Mucosa of stomach (tissue), 1 donor: ENCODE results near the gene TLK1.

Experiments
- H3K27me3 ChIP-seq: one replicate; pipeline ENCODE4 v1.7.0; 2013; ENCODE audit warnings: mild to moderate bottlenecking, low read length; ENCODE audit not compliant: control insufficient read depth, insufficient read depth
- H3K36me3 ChIP-seq: one replicate; pipeline ENCODE4 v1.7.0; 2013; ENCODE audit warnings: low read length; ENCODE audit not compliant: control insufficient read depth, insufficient read depth
- H3K4me1 ChIP-seq: one replicate; pipeline ENCODE4 v1.7.0; 2013; ENCODE audit warnings: mild to moderate bottlenecking, low read length; ENCODE audit not compliant: control insufficient read depth, insufficient read depth
- H3K4me3 ChIP-seq: one replicate; pipeline ENCODE4 v1.7.0; 2013; ENCODE audit warnings: low read length
- H3K9ac ChIP-seq: one replicate; pipeline ENCODE4 v1.7.0; 2013; ENCODE audit warnings: mild to moderate bottlenecking, low read length, moderate library complexity
- H3K9me3 ChIP-seq: one replicate; pipeline ENCODE4 v1.7.0; 2013; ENCODE audit warnings: mild to moderate bottlenecking, low read length, moderate library complexity; ENCODE audit not compliant: control insufficient read depth
- donor health status: Pancreatic carcinoma.

The TLK1 gene

GRCh38 chr2:171160119-171160955 is at the start of gene TLK1:
TSS of gene TLK1 (minus strand) at chr2:171160893. CDS start at chr2:171160428, 465 bp downstream.
- Histone ChIP-seq H3K27me3 (no peaks in the 10 kb centered on the region), H3K4me3 (peak within 1 kb of the TSS; percentile 64), H3K9ac (peak within 1 kb of the TSS; percentile 93), H3K4me1 (no peaks in the 10 kb centered on the region), H3K9me3 (no peaks in the 10 kb centered on the region), H3K36me3 (no peaks in the 10 kb centered on the region)

DNA sequence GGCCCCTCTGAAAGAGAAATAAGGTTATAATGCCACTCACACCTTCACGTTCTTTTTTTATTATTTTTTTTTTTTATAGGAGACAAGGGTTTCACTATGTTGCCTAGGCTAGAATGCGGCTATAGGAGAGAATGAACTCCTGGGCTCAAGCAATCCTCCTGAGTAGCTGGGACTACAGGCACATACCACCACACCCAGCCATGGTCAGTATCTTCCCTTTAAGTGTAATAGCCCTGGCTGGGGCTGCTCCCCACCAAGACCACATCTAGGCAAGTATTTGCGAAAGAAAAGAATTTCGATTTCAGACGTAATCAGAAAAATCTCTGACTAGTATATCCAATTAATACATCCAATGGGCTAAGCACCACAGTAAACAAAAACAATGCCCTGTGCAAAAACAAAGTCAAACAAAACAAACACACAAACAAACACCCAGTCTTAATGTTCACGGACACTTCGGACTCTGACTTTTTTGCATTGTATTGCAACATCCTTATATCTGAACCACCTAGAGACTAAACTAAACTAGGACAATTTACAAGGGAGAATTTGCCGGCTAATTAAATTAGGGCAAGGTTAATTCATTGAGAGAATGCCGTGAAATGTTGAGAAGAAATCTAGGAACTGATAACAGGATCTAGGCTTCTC is 49.6 kb upstream of the TLK1 start:
- H3K27me3 ChIP-seq = peaks cover 4% of the 10 kb centered on the region
- no peak overlapping the region for H3K9ac ChIP-seq
- H3K4me1 ChIP-seq = no peaks in the 10 kb centered on the region
- no peaks in the 10 kb centered on the region for H3K36me3 ChIP-seq
- no peaks in the 10 kb centered on the region for H3K9me3 ChIP-seq
- H3K4me3 ChIP-seq = no peak overlapping the region

GRCh38 chr2:171208657-171209056 is 48.0 kb upstream of the TLK1 start:
- H3K27me3 ChIP-seq = peaks cover 4% of the 10 kb centered on the region
- H3K9me3 ChIP-seq = no peaks in the 10 kb centered on the region
- no peaks in the 10 kb centered on the region for H3K4me1 ChIP-seq
- H3K4me3 ChIP-seq = no peak overlapping the region
- no peaks in the 10 kb centered on the region for H3K36me3 ChIP-seq
- H3K9ac ChIP-seq = no peak overlapping the region

- H3K9me3 ChIP-seq = no peaks in the 10 kb centered on the region
- peaks cover 4% of the 10 kb centered on the region for H3K27me3 ChIP-seq
- H3K4me1 ChIP-seq = no peaks in the 10 kb centered on the region
Observed at GRCh38 chr2:171206422-171207115, 45.9 kb upstream of the TLK1 start.

GRCh38 chr2:171205551-171205950 is 44.9 kb upstream of the TLK1 start:
- Histone ChIP-seq H3K36me3 (no peaks in the 10 kb centered on the region), H3K4me1 (no peaks in the 10 kb centered on the region), H3K9me3 (no peaks in the 10 kb centered on the region), H3K27me3 (peaks cover 4% of the 10 kb centered on the region), H3K9ac (no peak overlapping the region), H3K4me3 (no peak overlapping the region)

More at GRCh38 chr2:171206422-171207115, 45.9 kb upstream of the TLK1 start:
- Histone ChIP-seq H3K4me3 (no peak overlapping the region), H3K9ac (no peak overlapping the region), H3K36me3 (no peaks in the 10 kb centered on the region)

DNA sequence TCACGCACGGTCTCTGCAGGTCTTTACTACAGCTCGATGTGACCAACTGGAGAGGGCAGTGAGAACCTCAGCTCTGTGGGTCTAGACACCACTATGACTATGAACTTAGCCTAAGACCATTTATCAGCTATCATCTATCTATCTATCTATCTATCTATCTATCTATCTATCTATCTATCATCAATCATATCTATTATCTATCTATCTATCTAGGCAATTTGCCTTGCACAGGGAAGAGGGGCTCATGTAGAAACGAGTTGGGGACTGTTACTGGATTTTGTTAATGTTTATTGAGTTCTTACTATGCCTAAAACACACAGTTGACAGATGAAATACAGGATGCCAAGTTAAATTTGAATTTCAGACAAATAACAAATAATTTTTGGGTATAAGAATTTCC is 41.1 kb upstream of the TLK1 start:
- no peaks in the 10 kb centered on the region for H3K36me3 ChIP-seq
- H3K4me3 ChIP-seq = no peak overlapping the region
- no peaks in the 10 kb centered on the region for H3K27me3 ChIP-seq
- H3K9me3 ChIP-seq = no peaks in the 10 kb centered on the region
- no peaks in the 10 kb centered on the region for H3K4me1 ChIP-seq
- H3K9ac ChIP-seq = no peak overlapping the region

- Histone ChIP-seq H3K9ac (no peak overlapping the region), H3K4me1 (no peaks in the 10 kb centered on the region), H3K9me3 (no peaks in the 10 kb centered on the region), H3K4me3 (no peak overlapping the region), H3K36me3 (no peaks in the 10 kb centered on the region), H3K27me3 (no peaks in the 10 kb centered on the region)
Observed at GRCh38 chr2:171201271-171201670, 40.6 kb upstream of the TLK1 start.

DNA sequence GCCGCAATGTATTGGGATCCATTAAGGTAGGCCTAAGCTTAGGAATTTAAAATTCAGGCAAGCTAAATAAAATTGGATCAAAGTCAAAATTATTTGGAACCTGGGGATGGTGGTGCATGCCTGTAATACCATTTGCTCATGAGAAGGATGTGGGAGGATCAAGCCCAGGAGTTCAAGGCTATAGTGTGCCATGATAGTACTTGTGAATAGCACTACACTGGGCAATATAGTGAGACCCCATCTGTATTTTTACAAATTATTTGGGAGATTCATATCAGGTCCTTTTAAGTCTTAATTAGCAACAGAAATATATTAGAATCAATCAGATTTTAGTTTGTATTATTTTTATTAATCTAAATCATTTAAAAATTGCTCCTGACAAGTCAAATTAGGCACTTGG is 39.8 kb upstream of the TLK1 start:
- Histone ChIP-seq H3K9me3 (no peaks in the 10 kb centered on the region), H3K9ac (no peak overlapping the region), H3K27me3 (no peaks in the 10 kb centered on the region), H3K4me1 (no peaks in the 10 kb centered on the region), H3K4me3 (no peak overlapping the region), H3K36me3 (no peaks in the 10 kb centered on the region)

GRCh38 chr2:171191021-171191420 is 30.3 kb upstream of the TLK1 start:
- Histone ChIP-seq H3K4me3 (no peak overlapping the region), H3K27me3 (no peaks in the 10 kb centered on the region), H3K9me3 (no peaks in the 10 kb centered on the region), H3K9ac (no peak overlapping the region), H3K4me1 (no peaks in the 10 kb centered on the region), H3K36me3 (no peaks in the 10 kb centered on the region)

GRCh38 chr2:171187819-171188218 is 27.1 kb upstream of the TLK1 start:
- H3K9ac ChIP-seq = no peak overlapping the region
- no peaks in the 10 kb centered on the region for H3K9me3 ChIP-seq
- H3K36me3 ChIP-seq = no peaks in the 10 kb centered on the region
- no peaks in the 10 kb centered on the region for H3K27me3 ChIP-seq
- no peak overlapping the region for H3K4me3 ChIP-seq
- H3K4me1 ChIP-seq = no peaks in the 10 kb centered on the region

DNA sequence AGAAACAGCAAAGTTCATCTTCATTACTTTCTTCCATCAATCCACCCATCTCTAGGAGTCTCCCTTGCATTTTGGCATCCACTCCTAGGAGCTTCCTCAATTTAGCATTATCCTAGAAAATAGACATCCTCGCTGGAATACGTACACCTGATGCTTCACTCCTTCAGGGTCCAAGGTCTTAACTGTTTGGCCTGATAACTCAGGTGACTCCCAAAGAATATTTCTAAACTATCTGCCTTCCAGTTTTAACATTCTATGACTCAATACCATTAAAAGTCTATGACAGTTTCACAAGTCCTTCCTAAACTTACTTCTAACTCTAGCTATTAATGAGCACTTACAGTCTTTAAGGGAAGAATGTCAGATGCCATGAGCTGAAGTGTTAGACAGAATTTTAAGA is 26.5 kb upstream of the TLK1 start:
- Histone ChIP-seq H3K9ac (no peak overlapping the region), H3K9me3 (no peaks in the 10 kb centered on the region), H3K27me3 (no peaks in the 10 kb centered on the region), H3K4me3 (no peak overlapping the region), H3K4me1 (no peaks in the 10 kb centered on the region), H3K36me3 (no peaks in the 10 kb centered on the region)

DNA sequence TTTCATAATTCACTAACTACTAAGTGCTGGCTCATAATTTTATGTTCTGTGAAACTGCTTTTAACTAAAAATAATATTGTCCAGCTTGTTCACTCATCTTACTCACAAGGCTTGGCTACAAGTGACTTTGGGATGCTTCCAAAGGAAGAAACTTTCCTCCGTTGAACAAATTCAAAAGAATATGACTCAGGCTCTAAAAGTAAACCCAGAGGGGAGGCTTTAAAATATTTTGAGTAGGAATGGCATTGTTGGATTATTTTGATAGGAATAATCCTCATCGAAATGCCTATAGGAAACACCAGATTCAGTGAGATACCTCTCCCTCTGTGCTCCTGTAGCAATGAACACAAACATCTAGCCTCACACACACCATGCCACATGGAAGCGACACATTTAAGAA is 25.2 kb upstream of the TLK1 start:
- H3K4me3 ChIP-seq = no peak overlapping the region
- H3K4me1 ChIP-seq = no peaks in the 10 kb centered on the region
- no peak overlapping the region for H3K9ac ChIP-seq
- no peaks in the 10 kb centered on the region for H3K36me3 ChIP-seq
- H3K9me3 ChIP-seq = no peaks in the 10 kb centered on the region
- no peaks in the 10 kb centered on the region for H3K27me3 ChIP-seq
